ENCODE results near the gene WWOX.

DNA sequence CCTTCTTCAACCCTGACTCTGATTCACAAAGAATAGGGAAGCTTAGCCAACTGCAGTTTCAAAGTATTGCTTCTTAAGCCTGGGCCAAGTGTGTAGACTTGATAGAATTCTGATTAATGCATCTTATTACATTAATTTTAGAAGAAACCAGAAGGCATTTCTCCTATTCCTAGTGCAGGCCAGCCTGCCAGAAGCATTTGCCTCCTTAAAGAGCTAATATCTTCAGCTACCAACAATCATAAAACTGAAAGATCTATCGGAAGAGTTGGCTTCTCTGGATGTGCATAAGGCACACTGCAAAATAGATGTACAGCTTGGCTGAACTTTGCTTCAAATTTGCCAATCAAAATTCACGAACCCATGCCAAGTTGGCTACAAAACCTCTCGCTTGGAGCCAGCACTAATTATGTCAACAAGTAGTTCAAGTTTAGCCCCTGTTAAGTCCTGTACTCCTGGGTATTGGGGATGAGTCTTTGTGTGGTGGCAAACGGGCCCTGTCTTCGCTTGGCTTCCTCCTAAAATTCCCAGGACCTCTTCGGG lies 717.8 kb downstream of the WWOX start:
- TF ChIP-seq EZH2 (IDR thresholded peaks at IDR 0.05; ENCODE audit: borderline replicate concordance, low read length) (no peak), CTCF (conservative IDR thresholded peaks at IDR 0.05 in 1 of 2, IDR thresholded peaks at IDR 0.05 in 1 of 2; ENCODE audit: extremely low read depth in 1 of 2, insufficient read depth in 1 of 2, low read depth in 1 of 2, low read length in 2 of 2) (no peak)

Measured in mammary epithelial cell (primary cell).